ENCODE results near the gene ARHGEF7.

ARHGEF7 gene

GRCh38 chr13:111325146-111325890 lies 210.2 kb downstream of the ARHGEF7 start:
- DNase-seq (ENCODE audit: low read depth in 2 of 2) = no peak

- DNase-seq (ENCODE audit: low read depth in 2 of 2) = no peak
Measured at GRCh38 chr13:111325941-111326620, 211.0 kb downstream of the ARHGEF7 start.

GRCh38 chr13:111326621-111326965 lies 211.5 kb downstream of the ARHGEF7 start:
- no peak for DNase-seq (ENCODE audit: low read depth in 2 of 2)

GRCh38 chr13:111326981-111327642 lies 212.0 kb downstream of the ARHGEF7 start:
- DNase-seq (ENCODE audit: low read depth in 2 of 2) = no peak

GRCh38 chr13:111327730-111328573 lies 212.8 kb downstream of the ARHGEF7 start:
- DNase-seq (ENCODE audit: low read depth in 2 of 2) = no peak

- no peak for DNase-seq (ENCODE audit: low read depth in 2 of 2)
Measured at GRCh38 chr13:111328574-111329410, 213.7 kb downstream of the ARHGEF7 start.

GRCh38 chr13:111329641-111330040 lies 214.5 kb downstream of the ARHGEF7 start:
- no peak for DNase-seq (ENCODE audit: low read depth in 2 of 2)

- DNase-seq (ENCODE audit: low read depth in 2 of 2) = no peak
Measured at GRCh38 chr13:111330066-111330610, 215.0 kb downstream of the ARHGEF7 start.

GRCh38 chr13:111335298-111335697 lies 220.2 kb downstream of the ARHGEF7 start:
- no peak for DNase-seq (ENCODE audit: low read depth in 2 of 2)

GRCh38 chr13:111336666-111337065 lies 221.6 kb downstream of the ARHGEF7 start:
- peak in 1 of 2 experiments; percentile 7 for DNase-seq (ENCODE audit: low read depth in 2 of 2)

- peak; percentile 93 for DNase-seq (ENCODE audit: low read depth in 2 of 2)
Measured at GRCh38 chr13:111337206-111337605, 222.1 kb downstream of the ARHGEF7 start.

- no peak for DNase-seq (ENCODE audit: low read depth in 2 of 2)
Measured at GRCh38 chr13:111337741-111338140, 222.6 kb downstream of the ARHGEF7 start.

- no peak for DNase-seq (ENCODE audit: low read depth in 2 of 2)
Measured at GRCh38 chr13:111338841-111339240, 223.7 kb downstream of the ARHGEF7 start.

GRCh38 chr13:111339366-111340143 lies 224.4 kb downstream of the ARHGEF7 start:
- DNase-seq (ENCODE audit: low read depth in 2 of 2) = no peak

- no peak for DNase-seq (ENCODE audit: low read depth in 2 of 2)
Measured at GRCh38 chr13:111341886-111342285, 226.8 kb downstream of the ARHGEF7 start.

GRCh38 chr13:111342721-111343120 lies 227.6 kb downstream of the ARHGEF7 start:
- DNase-seq (ENCODE audit: low read depth in 2 of 2) = no peak

- DNase-seq (ENCODE audit: low read depth in 2 of 2) = no peak
Measured at GRCh38 chr13:111343186-111343805, 228.2 kb downstream of the ARHGEF7 start.

- DNase-seq (ENCODE audit: low read depth in 2 of 2) = peak; percentile 66
Measured at GRCh38 chr13:111344471-111345191, 229.5 kb downstream of the ARHGEF7 start.

- DNase-seq (ENCODE audit: low read depth in 2 of 2) = no peak
Measured at GRCh38 chr13:111345682-111346081, 230.6 kb downstream of the ARHGEF7 start.
